GM23338 (cell line): Measurements from ENCODE around the gene PNPLA7.

Source experiments
- CREB1 ChIP-seq: fragments of 250-450 bp; sonication (Bioruptor Pico); IDR thresholded peaks from 2 replicates; pipeline ENCODE4 v1.5.0; 2020; ENCODE audit warnings: low read depth, mild to moderate bottlenecking, moderate library complexity
- EZH2 ChIP-seq: fragments of 200-600 bp; sonication (generic); IDR thresholded peaks from one replicate; pipeline ENCODE4 v1.8.0; 2017; ENCODE audit warnings: antibody characterized with exemption, mild to moderate bottlenecking, low read depth; ENCODE audit not compliant: unreplicated experiment
- JUNB ChIP-seq: IDR thresholded peaks from one replicate; pipeline ENCODE4 v1.6.1; 2016; ENCODE audit warnings: antibody characterized with exemption; ENCODE audit not compliant: unreplicated experiment
- POLR2AphosphoS5 ChIP-seq: IDR thresholded peaks from 2 replicates; pipeline ENCODE4 v1.6.1; 2016; ENCODE audit warnings: antibody characterized with exemption, low read depth
- TF ChIP-seq, protein P1 (sequence below): IDR thresholded peaks from one replicate; pipeline ENCODE4 v1.6.1; 2018; ENCODE audit warnings: antibody characterized with exemption; ENCODE audit not compliant: unreplicated experiment
- TF ChIP-seq, protein P2 (sequence below), 2 experiments: fragments of 200-600 bp in 1 of 2; sonication (generic) in 1 of 2; conservative IDR thresholded peaks; 2 replicates each; pipeline versions ENCODE4 v1.5.1 to v1.6.1; 2016 to 2017; ENCODE audit warnings: antibody characterized with exemption in 2 of 2, low read depth in 2 of 2, mild to moderate bottlenecking in 2 of 2, moderate library complexity in 1 of 2

- TF ChIP-seq EZH2 (no peak), POLR2AphosphoS5 (no peak), CREB1 (no peak), JUNB (no peak)
- TF ChIP-seq, protein P1, sequence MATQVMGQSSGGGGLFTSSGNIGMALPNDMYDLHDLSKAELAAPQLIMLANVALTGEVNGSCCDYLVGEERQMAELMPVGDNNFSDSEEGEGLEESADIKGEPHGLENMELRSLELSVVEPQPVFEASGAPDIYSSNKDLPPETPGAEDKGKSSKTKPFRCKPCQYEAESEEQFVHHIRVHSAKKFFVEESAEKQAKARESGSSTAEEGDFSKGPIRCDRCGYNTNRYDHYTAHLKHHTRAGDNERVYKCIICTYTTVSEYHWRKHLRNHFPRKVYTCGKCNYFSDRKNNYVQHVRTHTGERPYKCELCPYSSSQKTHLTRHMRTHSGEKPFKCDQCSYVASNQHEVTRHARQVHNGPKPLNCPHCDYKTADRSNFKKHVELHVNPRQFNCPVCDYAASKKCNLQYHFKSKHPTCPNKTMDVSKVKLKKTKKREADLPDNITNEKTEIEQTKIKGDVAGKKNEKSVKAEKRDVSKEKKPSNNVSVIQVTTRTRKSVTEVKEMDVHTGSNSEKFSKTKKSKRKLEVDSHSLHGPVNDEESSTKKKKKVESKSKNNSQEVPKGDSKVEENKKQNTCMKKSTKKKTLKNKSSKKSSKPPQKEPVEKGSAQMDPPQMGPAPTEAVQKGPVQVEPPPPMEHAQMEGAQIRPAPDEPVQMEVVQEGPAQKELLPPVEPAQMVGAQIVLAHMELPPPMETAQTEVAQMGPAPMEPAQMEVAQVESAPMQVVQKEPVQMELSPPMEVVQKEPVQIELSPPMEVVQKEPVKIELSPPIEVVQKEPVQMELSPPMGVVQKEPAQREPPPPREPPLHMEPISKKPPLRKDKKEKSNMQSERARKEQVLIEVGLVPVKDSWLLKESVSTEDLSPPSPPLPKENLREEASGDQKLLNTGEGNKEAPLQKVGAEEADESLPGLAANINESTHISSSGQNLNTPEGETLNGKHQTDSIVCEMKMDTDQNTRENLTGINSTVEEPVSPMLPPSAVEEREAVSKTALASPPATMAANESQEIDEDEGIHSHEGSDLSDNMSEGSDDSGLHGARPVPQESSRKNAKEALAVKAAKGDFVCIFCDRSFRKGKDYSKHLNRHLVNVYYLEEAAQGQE = no peak
- TF ChIP-seq, protein P2, sequence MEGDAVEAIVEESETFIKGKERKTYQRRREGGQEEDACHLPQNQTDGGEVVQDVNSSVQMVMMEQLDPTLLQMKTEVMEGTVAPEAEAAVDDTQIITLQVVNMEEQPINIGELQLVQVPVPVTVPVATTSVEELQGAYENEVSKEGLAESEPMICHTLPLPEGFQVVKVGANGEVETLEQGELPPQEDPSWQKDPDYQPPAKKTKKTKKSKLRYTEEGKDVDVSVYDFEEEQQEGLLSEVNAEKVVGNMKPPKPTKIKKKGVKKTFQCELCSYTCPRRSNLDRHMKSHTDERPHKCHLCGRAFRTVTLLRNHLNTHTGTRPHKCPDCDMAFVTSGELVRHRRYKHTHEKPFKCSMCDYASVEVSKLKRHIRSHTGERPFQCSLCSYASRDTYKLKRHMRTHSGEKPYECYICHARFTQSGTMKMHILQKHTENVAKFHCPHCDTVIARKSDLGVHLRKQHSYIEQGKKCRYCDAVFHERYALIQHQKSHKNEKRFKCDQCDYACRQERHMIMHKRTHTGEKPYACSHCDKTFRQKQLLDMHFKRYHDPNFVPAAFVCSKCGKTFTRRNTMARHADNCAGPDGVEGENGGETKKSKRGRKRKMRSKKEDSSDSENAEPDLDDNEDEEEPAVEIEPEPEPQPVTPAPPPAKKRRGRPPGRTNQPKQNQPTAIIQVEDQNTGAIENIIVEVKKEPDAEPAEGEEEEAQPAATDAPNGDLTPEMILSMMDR (conservative IDR thresholded peaks at IDR 0.05; ENCODE audit: low read depth in 2 of 2) = no peak
These were observed 13.9 kb upstream of the PNPLA7 start for GRCh38 chr9:137564134-137564533.
